B cell (primary cell): ENCODE results near the gene NANOS1.

Experiments used
- CTCF ChIP-seq: fragments of 200-600 bp; IDR thresholded peaks from one replicate; pipeline ENCODE4 v1.8.0; 2022; ENCODE audit warnings: antibody characterized with exemption, mild to moderate bottlenecking
- EZH2 ChIP-seq: IDR thresholded peaks from 2 replicates; pipeline ENCODE4 v1.6.1; 2012; ENCODE audit warnings: borderline replicate concordance, low read depth, mild to moderate bottlenecking, moderate library complexity, low read length; ENCODE audit not compliant: insufficient read depth, poor library complexity, severe bottlenecking

- no peak for TF ChIP-seq EZH2
- no peak for TF ChIP-seq CTCF
These were observed 39.2 kb upstream of the NANOS1 start for GRCh38 chr10:118990326-118990725.
